Brain microvascular endothelial cell (primary cell): ENCODE data around the gene GLOD4.

Experiments
- DNase-seq: peaks from one replicate; pipeline ENCODE4 v3.0.0-alpha.2; 2020
- H3K27ac ChIP-seq: fragments of 250-450 bp; sonication (Bioruptor Pico); 2 replicates; pipeline ENCODE4 v1.5.1; 2020; ENCODE audit warnings: mild to moderate bottlenecking, moderate library complexity
- H3K27me3 ChIP-seq: fragments of 250-450 bp; sonication (Bioruptor Pico); replicated peaks from 2 replicates; pipeline ENCODE4 v1.5.1; 2020; ENCODE audit warnings: mild to moderate bottlenecking
- H3K36me3 ChIP-seq: fragments of 250-450 bp; sonication (Bioruptor Pico); replicated peaks from 2 replicates; pipeline ENCODE4 v1.5.1; 2020; ENCODE audit warnings: mild to moderate bottlenecking
- H3K4me3 ChIP-seq: 2 replicates; pipeline ENCODE4 v1.5.1; 2011; ENCODE audit warnings: low read depth, mild to moderate bottlenecking, control low read depth, low read length, moderate library complexity
- CTCF ChIP-seq: IDR thresholded peaks from 2 replicates; pipeline ENCODE4 v1.5.1; 2011; ENCODE audit warnings: low read depth, mild to moderate bottlenecking, moderate library complexity, low read length, control low read depth, inconsistent platforms; ENCODE audit errors: missing control alignments
- in situ Hi-C: cut with HindIII; loops from 2 replicates; pipeline ENCODE4 v1.10.0; 2017; ENCODE audit warnings: low sequenced_read_pairs, low pct_ligation_motif_present

Gene GLOD4

DNA sequence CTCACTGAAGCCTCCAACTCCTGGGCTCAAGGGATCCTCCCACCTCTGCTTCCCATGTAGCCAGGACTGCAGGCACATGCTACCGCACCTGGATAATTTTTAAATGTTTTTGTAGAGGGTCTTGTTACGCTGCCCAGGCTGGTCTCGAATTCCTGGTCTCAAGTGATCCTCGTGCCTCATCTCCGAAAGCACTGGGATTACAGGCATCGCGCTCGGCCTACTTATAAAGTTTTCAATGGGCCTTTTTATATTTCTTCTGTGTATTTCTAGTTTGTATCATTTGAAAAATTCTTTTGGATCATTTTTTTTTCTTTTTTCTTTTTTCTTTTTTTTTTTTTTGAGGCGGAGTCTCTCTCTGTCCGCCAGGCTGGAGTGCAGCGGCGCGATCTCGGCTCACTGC is 57.0 kb downstream of the GLOD4 start:
- no peak overlapping the region for H3K27ac ChIP-seq
- DNase-seq = no peak
- in situ Hi-C loops = no loop called here
- no peak for TF ChIP-seq CTCF
- no peaks in the 10 kb centered on the region for H3K36me3 ChIP-seq
- H3K4me3 ChIP-seq = no peak overlapping the region
- no peaks in the 10 kb centered on the region for H3K27me3 ChIP-seq

DNA sequence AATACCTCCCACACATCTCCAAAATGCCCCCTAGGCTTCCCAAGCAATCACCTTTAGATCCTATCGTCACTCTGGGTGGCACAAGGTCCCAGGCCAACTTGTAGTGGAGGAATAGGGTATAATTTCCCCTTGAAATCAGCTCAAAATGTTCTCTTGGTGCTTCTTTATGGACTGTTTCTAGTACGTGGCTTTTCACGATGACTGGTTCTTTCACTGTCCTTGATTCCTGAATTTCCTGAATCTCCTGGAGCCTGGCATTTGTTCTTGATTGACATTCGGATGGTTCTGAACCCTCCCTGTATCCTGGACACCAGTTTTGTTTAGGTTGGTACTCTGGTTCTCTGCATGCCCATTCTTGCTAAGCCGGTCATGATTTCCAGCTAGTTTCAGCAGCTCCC is 60.5 kb downstream of the GLOD4 start:
- Histone ChIP-seq H3K27me3 (no peaks in the 10 kb centered on the region), H3K36me3 (no peaks in the 10 kb centered on the region), H3K4me3 (no peak overlapping the region), H3K27ac (no peak overlapping the region)
- in situ Hi-C loops = no loop called here
- no peak for DNase-seq
- no peak for TF ChIP-seq CTCF

DNA sequence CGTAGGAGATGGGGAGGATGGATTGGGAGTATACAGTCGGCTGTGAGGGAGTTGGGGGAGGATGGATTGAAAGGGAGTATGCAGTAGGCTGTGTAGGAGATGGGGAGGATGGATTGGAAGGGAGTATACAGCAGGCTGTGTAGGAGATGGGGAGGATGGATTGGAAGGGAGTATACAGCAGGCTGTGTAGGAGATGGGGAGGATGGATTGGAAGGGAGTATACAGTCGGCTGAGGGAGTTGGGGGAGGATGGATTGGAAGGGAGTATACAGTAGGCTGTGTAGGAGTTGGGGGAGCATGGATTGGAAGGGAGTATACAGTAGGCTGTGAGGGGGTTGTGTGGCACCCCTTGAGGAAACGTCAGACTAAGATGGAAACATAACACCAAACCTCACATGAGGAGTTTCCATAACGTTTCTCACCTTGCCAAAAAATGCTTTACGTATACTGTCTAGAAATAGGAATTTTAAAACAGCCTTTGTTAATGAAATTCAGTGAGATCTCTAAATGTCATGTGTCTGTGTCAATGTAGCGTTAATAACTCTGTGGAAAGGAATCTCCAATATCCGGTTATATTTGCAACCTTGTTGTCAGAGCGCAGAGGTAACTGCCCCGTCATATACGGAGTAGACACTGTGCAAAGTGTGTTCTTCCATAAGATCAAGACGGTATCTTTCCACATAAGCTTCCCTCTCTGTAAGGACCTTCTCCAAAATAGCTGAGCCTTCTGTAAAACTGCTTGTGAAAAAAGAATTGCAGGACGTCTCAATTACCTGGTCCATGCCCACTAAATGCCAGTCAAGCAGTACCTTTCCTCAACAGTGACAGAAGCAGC is 61.2 kb downstream of the GLOD4 start:
- H3K27me3 ChIP-seq = no peaks in the 10 kb centered on the region
- no peak for DNase-seq
- no peak overlapping the region for H3K27ac ChIP-seq
- no peak for TF ChIP-seq CTCF
- H3K4me3 ChIP-seq = no peak overlapping the region
- in situ Hi-C loops = no loop called here
- H3K36me3 ChIP-seq = no peaks in the 10 kb centered on the region

DNA sequence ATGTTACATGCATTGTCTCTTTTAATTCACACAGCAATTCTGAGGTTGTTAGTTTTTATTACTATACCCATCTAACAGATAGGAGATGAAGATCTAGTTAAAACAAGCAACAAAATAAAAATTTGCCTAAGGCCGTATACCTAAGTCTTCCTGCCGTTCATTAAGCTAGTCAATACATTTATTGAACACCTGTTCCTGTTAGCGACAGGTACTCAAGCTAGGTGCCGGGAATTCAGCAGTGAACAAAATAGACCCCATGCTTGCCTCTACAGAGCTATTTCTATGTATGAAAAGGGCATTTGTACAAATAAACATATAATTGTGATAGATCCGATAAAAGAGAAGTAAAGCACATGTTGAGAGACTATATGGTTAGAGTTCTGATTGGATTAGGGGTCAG is 64.0 kb downstream of the GLOD4 start:
- H3K27me3 ChIP-seq = no peaks in the 10 kb centered on the region
- TF ChIP-seq CTCF = no peak
- no peak overlapping the region for H3K4me3 ChIP-seq
- DNase-seq = no peak
- H3K27ac ChIP-seq = no peak overlapping the region
- H3K36me3 ChIP-seq = no peaks in the 10 kb centered on the region
- in situ Hi-C loops = no loop called here
